ENCODE results near the gene MYH4. TPM values are rescaled to one million over a fixed set of nuclear protein-coding genes. Genes with fewer than 3 reads are reported as not detected.

The MYH4 gene
- total RNA-seq, 2 experiments from 2014 or later = not detected

GRCh38 chr17:10398352-10398751 is 71.0 kb downstream of the MYH4 start:
- no peak overlapping the region for H3K27ac Mint-ChIP-seq
- no peaks in the 10 kb centered on the region for H3K36me3 Mint-ChIP-seq (ENCODE audit: low read depth)
- no peak overlapping the region for H3K4me3 Mint-ChIP-seq
- no peaks in the 10 kb centered on the region for H3K4me1 Mint-ChIP-seq
- CTCF ChIA-PET = no interaction called here
- peaks cover 4% of the 10 kb centered on the region for H3K27me3 Mint-ChIP-seq
- H3K9me3 Mint-ChIP-seq = no peaks in the 10 kb centered on the region
- POLR2A ChIA-PET = no interaction called here
- no peak for DNase-seq

- ChIA-PET CTCF (no interaction called here), POLR2A (no interaction called here)
- no peaks in the 10 kb centered on the region for H3K4me1 Mint-ChIP-seq
- no peak overlapping the region for H3K27ac Mint-ChIP-seq
- H3K36me3 Mint-ChIP-seq (ENCODE audit: low read depth) = no peaks in the 10 kb centered on the region
- H3K9me3 Mint-ChIP-seq = no peaks in the 10 kb centered on the region
- DNase-seq = no peak
- no peak overlapping the region for H3K4me3 Mint-ChIP-seq
- H3K27me3 Mint-ChIP-seq = peaks cover 4% of the 10 kb centered on the region
Observed at GRCh38 chr17:10396524-10397163, 72.7 kb downstream of the MYH4 start.

- H3K27me3 Mint-ChIP-seq = peaks cover 10% of the 10 kb centered on the region
- no peaks in the 10 kb centered on the region for H3K9me3 Mint-ChIP-seq
- no peak overlapping the region for H3K27ac Mint-ChIP-seq
- H3K4me1 Mint-ChIP-seq = no peaks in the 10 kb centered on the region
- H3K36me3 Mint-ChIP-seq (ENCODE audit: low read depth) = no peaks in the 10 kb centered on the region
- ChIA-PET CTCF (no interaction called here), POLR2A (no interaction called here)
- no peak overlapping the region for H3K4me3 Mint-ChIP-seq
- DNase-seq = no peak
Observed at GRCh38 chr17:10394201-10394887, 75.0 kb downstream of the MYH4 start.

Other genes with a start within 250 kb of the MYH4 start
- gene MYH13, start 96.6 kb downstream of the MYH4 start, total RNA-seq = not detected
- gene MYH8, start 47.6 kb downstream of the MYH4 start, total RNA-seq = not detected
- gene MYH1, start 49.0 kb upstream of the MYH4 start, total RNA-seq = not detected
- gene MYH2, start 80.1 kb upstream of the MYH4 start, total RNA-seq = not detected
- 1 to 10 TPM; 3.9 to 5.5 TPM for gene MYH3, start 187.8 kb upstream of the MYH4 start, total RNA-seq
- 10 to 100 TPM; 23.7 to 25.3 TPM for gene SCO1, start 228.0 kb upstream of the MYH4 start, total RNA-seq
- gene ADPRM, start 228.0 kb upstream of the MYH4 start, total RNA-seq = 10 to 100 TPM; 16.0 to 16.1 TPM

Measured in activated CD4-positive, alpha-beta T cell treated with anti-CD3 and anti-CD28 coated beads, Interleukin-2, amount 10 ng/mL, durations not matched to agents 7 days and 5 days (primary cell).